ENCODE data around the gene GLB1L2. TPM values are rescaled to one million over a fixed set of nuclear protein-coding genes. Genes with fewer than 3 reads are reported as not detected.

The GLB1L2 gene
- total and polyA plus RNA-seq, 12 donors, result 0.11 to 0.72 (median 0.30) TPM

- intact Hi-C loops (cut with DNase I), result no loop called here
- H3K27me3 ChIP-seq, result peaks cover 0 to 56% (median 31%) of the 10 kb centered on the region in 7 donors
- H3K36me3 ChIP-seq, result no peaks in the 10 kb centered on the region
- WGBS, 2 donors, result 67 to 72% methylated on average over 21 to 22 of the region's 22 CpGs
- H3K4me1 ChIP-seq, result peaks cover 0 to 3% (median 0%) of the 10 kb centered on the region in 9 donors
- ATAC-seq, result peak in 1 of 8 donors; percentile 8
- no peaks in the 10 kb centered on the region for H3K9me3 ChIP-seq
- no peak for DNase-seq
- no peak overlapping the region for H3K27ac ChIP-seq
- TF ChIP-seq, protein P1, sequence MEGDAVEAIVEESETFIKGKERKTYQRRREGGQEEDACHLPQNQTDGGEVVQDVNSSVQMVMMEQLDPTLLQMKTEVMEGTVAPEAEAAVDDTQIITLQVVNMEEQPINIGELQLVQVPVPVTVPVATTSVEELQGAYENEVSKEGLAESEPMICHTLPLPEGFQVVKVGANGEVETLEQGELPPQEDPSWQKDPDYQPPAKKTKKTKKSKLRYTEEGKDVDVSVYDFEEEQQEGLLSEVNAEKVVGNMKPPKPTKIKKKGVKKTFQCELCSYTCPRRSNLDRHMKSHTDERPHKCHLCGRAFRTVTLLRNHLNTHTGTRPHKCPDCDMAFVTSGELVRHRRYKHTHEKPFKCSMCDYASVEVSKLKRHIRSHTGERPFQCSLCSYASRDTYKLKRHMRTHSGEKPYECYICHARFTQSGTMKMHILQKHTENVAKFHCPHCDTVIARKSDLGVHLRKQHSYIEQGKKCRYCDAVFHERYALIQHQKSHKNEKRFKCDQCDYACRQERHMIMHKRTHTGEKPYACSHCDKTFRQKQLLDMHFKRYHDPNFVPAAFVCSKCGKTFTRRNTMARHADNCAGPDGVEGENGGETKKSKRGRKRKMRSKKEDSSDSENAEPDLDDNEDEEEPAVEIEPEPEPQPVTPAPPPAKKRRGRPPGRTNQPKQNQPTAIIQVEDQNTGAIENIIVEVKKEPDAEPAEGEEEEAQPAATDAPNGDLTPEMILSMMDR (IDR thresholded peaks at IDR 0.05), result no peak
- H3K4me3 ChIP-seq, result no peak overlapping the region
These were observed 33.5 kb downstream of the GLB1L2 start for GRCh38 chr11:134365011-134365925.

GRCh38 chr11:134366254-134366653 is 34.5 kb downstream of the GLB1L2 start:
- DNase-seq, result no peak
- H3K36me3 ChIP-seq, result no peaks in the 10 kb centered on the region
- peaks cover 0 to 51% (median 30%) of the 10 kb centered on the region in 7 donors for H3K27me3 ChIP-seq
- no peaks in the 10 kb centered on the region for H3K9me3 ChIP-seq
- intact Hi-C loops (cut with DNase I), result no loop called here
- H3K4me1 ChIP-seq, result no peaks in the 10 kb centered on the region
- H3K4me3 ChIP-seq, result no peak overlapping the region
- no peak for ATAC-seq
- TF ChIP-seq, protein P1 (IDR thresholded peaks at IDR 0.05), result no peak
- 55 to 62% methylated on average over 7 of the region's 7 CpGs for WGBS, 2 donors
- no peak overlapping the region for H3K27ac ChIP-seq

DNA sequence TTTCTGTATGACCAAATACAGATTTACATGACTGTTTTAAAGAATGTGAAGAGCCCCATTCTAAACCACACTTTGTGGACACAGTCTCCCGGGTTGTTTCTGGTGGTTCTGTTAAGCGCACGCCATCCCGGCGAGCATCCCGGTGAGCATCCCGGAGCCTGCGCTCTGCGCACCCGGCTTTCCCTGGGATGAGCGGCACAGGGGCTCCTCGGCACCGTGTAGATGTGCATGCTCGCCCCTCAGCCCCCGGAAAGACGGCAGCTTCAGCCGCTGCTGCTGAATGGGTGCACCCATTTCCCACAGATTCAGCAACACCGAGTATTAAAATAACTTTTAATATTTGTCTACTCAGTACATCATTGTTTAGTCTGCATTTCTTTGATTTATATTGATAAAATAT is 36.0 kb downstream of the GLB1L2 start:
- intact Hi-C loops (cut with DNase I), result no loop called here
- 91% methylated on average over 18 of the region's 18 CpGs for WGBS, 2 donors
- H3K27ac ChIP-seq, result no peak overlapping the region
- no peak for ATAC-seq
- DNase-seq, result no peak
- H3K4me3 ChIP-seq, result no peak overlapping the region
- H3K4me1 ChIP-seq, result no peaks in the 10 kb centered on the region
- H3K27me3 ChIP-seq, result peaks cover 0 to 45% (median 22%) of the 10 kb centered on the region in 7 donors
- no peaks in the 10 kb centered on the region for H3K36me3 ChIP-seq
- TF ChIP-seq, protein P1 (IDR thresholded peaks at IDR 0.05), result no peak
- H3K9me3 ChIP-seq, result no peaks in the 10 kb centered on the region

DNA sequence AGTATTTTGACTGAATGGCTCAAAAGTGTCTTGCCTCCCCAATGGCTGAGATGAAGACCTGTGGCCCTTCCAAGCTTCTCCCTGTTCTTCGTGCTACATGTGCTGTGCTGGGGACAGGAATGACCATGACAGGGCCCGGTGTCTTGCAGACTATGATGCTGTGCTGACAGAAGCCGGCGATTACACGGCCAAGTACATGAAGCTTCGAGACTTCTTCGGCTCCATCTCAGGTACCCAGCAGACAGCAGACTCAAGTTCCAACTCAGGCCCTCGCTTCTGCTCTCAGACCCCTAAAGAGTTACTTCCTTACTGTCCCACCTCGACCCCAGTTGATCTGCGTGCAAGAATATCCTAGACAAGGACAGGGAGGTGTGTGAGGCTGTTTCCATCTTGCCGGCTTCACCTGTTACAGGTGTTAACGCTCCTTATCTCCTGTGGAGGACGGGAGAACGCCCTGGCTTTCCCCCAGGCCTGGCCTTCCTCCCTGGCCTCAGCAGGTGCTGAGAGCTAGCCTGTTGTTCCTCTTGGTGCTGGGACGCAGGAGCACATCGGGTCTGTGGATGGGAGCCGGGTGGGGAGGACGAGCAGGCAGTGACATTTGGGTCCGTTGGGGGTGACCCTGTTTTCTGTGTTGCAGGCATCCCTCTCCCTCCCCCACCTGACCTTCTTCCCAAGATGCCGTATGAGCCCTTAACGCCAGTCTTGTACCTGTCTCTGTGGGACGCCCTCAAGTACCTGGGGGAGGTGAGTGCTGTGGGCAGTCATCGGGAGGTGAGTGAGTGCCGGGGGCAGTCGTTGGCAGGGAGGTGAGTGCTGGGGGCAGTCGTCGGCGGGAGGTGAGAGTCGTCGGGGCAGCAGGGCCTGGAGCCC is 38.1 kb downstream of the GLB1L2 start:
- DNase-seq, result no peak
- 75 to 77% methylated on average over 30 of the region's 30 CpGs for WGBS, 2 donors

More for the DNA sequence above, 38.1 kb downstream of the GLB1L2 start:
- no peak overlapping the region for H3K27ac ChIP-seq
- H3K9me3 ChIP-seq, result no peaks in the 10 kb centered on the region
- no peaks in the 10 kb centered on the region for H3K4me1 ChIP-seq
- no peak for ATAC-seq
- TF ChIP-seq, protein P1 (IDR thresholded peaks at IDR 0.05), result no peak
- H3K4me3 ChIP-seq, result no peak overlapping the region
- H3K36me3 ChIP-seq, result no peaks in the 10 kb centered on the region
- H3K27me3 ChIP-seq, result peaks cover 0 to 27% (median 10%) of the 10 kb centered on the region in 7 donors
- intact Hi-C loops (cut with DNase I), result no loop called here

All from heart right ventricle (tissue), 16 donors.